HG03097 (cell line): Measurements from ENCODE around the gene GDF15.
"Not testable (repeated sequence)": the region's sequence is repeated elsewhere in the genome, so short reads cannot be mapped to it uniquely, and the experiment has no call there.

Experiments used
- ATAC-seq: cut with Tn5 transposase; IDR thresholded peaks from one replicate; pipeline ENCODE4 v1.9.1; 2021; ENCODE audit not compliant: unreplicated experiment, low FRiP score

GDF15 gene, protein sequence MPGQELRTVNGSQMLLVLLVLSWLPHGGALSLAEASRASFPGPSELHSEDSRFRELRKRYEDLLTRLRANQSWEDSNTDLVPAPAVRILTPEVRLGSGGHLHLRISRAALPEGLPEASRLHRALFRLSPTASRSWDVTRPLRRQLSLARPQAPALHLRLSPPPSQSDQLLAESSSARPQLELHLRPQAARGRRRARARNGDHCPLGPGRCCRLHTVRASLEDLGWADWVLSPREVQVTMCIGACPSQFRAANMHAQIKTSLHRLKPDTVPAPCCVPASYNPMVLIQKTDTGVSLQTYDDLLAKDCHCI

DNA sequence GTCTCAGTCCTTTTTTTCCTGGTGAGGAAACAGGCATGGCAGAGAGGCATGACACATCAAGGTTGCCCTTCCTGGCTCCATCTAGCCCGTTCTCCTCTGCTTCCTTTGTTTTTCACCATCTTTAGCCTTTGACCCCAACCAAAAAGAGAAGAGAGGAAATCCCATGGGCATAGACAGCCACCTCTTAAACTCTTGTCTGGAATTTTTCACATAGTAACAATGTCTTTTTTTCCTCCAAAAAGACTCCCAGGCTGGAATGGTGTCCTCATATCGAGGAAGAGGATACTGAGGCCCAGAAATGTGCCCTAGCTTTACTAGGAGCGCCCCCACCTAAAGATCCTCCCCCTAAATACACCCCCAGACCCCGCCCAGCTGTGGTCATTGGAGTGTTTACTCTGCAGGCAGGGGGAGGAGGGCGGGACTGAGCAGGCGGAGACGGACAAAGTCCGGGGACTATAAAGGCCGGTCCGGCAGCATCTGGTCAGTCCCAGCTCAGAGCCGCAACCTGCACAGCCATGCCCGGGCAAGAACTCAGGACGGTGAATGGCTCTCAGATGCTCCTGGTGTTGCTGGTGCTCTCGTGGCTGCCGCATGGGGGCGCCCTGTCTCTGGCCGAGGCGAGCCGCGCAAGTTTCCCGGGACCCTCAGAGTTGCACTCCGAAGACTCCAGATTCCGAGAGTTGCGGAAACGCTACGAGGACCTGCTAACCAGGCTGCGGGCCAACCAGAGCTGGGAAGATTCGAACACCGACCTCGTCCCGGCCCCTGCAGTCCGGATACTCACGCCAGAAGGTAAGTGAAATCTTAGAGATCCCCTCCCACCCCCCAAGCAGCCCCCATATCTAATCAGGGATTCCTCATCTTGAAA, at the start of gene GDF15:
Gene GDF15, plus strand, starts transcription at position 484 of the 868 bp plus-strand sequence. Its CDS starts 32 bp downstream, at position 516.
- ATAC-seq = no peak

DNA sequence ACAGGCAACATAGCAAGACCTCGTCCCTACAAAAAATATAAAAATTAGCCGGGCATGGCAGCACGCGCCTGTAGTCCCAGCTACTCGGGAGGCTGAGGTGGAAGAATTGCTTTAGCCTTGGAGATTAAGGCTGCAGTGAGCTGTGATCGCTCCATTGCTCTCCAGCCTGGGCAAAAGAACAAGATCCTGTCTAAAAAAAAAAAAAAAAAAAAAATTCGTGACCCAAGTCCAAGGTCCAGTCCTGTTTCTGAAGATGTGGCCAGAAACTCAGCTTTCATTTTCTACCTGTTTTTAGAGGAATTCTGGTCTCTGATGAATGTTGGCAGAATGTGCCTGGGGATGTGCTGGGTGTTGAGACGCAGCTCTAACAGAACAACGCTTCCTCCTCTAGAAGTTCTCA, 47.4 kb upstream of the GDF15 start:
- no peak for ATAC-seq

DNA sequence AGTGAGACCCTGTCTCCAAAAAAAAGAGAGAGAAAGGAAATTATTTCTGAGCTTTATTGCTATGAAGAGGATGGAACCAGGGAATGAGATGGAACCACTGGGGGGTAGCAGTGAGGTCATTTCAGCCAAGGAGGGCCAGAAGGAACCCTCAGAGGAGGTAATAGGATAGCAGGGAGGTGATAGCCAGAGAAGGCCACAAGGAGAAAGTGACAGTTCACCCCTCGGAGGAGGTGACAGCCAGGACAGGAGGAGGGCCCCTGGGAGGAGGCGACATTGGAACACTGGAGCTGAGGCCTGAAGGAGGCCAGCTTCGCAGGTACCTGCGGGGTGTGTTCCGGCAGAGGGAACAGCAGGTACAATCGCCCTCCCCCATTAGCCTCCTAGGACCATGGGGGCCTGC, 46.2 kb upstream of the GDF15 start:
- no peak for ATAC-seq

DNA sequence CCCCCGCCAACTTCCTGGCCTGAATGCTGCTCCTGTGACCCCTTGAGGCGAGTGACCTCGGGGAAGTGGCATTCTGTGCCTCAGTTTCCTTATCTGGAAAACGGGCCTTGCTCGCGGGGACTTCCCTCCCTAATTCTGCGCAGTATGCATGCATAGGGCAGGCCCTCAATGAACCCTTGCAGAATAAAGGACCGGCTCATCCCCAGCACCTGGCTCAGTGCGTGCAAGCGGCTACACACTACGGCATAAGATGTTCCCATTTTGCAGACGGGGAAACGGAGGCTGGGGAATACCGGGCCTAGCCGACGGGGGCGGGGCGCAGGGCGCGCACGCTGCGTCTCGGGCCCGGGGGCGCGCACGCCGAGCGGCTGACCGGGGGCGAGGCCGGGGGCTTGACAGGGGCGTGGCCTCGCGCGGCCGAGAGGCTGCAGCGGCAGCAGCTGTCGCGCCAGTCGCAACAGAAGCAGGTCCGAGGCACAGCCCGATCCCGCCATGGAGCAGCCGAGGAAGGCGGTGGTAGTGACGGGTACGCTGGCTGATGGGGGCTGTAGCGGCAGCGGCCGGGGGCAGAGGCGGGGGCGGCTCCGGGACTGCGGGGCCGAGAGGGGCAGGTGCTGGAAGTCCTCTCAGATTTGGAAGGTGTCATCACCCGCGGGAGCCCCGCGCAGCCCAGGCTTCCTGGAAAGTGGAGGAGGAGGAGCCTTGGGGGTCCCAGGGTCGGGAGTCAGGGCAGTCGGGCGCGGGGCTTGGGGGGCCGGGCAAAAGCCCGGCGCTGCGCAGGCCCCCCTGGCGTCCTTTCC, 45.6 kb upstream of the GDF15 start, which contains the start of gene PGPEP1:
Gene PGPEP1, plus strand, starts transcription at position 409 of the 800 bp plus-strand sequence. Its CDS starts 84 bp downstream, at position 493.
- no peak for ATAC-seq

DNA sequence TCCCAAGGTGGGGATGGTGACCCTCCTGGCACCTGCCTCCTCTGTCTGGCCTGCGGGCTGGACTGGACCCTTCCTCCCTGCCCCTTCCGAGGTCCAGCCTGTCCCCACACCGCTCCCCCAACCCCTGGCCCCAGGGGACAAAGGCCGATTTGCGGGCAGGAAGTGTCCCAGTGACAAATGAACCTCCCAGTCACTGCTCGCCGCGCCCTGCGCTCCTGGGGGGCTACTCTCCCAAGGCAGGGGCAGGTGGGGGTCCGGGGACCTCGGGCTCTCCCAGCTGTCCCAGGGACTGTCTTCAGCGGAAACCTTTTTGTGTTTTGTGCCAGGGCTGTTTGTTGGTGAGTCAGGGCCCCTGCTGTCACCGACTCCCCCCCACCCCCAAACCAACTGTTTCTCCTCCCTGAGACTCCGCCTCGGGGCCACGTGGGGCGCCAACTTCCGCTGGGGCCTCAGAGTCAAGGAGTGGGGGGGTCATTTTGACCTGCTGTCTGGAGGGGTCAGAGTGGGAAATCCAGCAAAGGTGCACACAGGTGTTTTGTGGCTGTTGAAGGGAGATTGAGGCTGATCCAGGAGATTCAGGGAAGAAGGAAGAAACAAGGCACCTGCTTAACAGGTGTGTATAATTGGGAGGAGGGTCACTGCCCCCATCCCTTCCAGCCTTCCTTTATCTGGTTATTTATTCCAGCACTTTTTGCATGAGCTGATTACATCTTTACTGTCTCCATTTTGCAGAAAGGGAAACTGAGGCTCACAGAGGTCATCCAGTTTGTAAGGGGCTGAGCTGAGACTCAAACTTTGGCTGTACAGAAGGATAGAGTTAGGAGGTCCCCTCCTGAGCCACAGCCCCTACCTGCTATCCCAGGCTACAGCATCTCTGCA, 44.7 kb upstream of the GDF15 start:
- no peak for ATAC-seq

DNA sequence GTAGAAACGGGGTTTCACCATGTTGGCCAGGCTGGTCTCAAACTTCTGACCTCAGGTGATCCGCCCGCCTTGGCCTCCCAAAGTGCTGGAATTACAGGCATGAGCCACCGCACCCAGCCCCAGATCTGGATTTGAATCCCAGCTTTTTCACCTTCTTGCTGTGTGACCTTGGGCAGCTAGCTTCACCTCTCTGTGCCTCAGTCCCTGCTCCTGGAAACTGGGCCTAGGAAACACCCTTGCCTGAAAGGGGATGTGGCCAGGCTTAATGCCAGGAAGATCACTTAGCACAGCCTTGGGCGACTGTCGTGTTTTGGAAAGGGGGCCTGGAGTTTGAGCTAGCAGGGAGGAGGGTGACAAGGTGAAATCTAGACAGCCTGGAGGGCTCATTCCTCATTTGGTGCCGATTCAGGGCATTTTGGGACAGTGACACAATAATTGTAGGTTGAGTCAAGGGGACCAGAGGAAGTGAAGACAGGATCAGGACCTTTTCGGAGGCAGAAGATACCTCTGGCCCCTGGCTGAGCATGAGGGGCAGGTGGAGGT, 43.8 kb upstream of the GDF15 start:
- ATAC-seq = no peak

DNA sequence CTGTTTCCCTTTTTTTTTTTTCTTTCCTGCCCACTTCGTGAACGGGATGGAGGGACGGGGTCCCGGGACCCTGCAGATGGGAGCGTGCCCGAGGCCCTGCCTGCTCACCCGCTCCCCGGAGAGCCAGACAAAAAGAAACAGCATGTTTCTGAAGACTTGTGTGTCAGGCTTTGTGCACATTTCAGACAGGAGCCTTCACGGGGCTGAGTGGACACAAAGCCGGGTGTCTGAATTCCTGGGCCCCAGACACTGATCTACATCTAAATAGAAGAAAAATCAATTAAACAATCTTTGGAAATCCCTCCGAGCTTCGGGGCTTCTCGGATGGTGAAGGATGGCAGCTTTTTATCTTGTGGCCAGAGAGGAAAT, 41.4 kb upstream of the GDF15 start:
- no peak for ATAC-seq

DNA sequence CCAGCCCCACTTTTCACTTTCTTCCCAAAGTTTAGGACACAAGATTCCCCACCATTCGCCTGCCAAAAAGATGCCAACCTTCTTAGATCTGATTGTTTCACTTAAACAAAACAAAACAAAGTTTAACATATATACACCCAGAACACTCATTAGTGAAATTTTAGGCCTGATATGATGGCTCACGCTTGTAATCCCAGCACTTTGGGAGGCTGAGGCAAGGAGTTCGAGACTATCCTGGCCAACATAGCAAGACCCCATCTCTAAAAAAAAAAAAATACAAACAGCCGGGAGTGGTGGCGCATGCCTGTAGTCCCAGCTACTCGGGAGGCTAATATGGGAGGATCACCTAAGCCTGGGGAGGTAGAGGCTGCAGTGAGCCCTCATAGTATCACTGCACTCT, 40.7 kb upstream of the GDF15 start:
- ATAC-seq = no peak

DNA sequence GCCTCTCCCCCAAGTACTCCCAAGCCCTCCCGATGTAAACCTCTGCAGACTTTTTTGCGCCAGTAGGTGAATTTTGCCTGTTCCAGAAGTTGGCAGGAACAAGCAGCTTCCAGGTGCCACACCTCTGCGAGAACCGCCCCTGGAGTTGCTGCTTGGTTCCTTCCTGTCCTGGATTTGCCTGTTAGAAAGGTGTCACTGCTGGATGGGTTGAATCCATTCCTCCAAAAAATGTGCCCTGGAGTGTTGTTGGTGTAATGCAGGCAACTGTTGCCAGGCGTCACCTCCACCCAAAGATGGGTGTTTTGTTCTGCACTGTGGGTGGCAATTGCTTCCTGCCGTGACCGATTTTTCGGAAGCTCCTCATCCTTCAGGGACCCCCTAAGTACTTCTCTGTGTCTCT, 39.9 kb upstream of the GDF15 start:
- ATAC-seq = no peak

DNA sequence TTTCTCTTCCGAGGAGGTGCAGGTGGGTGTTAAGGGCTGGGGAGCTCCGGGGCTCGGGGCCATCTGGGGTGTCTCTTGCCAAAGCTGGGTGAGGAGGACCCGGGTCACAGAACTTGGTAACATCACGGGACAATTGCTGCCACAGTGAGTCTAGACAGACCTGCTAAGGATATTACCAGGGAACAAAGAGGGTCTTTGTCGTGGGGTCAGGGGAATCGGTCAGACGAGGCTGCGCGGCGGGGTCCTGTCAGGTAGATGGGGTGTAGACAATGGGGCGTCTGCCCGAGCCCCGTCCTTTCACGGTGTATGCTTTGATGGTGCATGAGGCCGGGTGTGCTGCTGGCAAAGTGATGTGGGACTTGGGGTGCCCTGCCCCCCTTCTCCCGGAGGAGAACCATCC, 37.8 kb upstream of the GDF15 start:
- ATAC-seq = no peak

DNA sequence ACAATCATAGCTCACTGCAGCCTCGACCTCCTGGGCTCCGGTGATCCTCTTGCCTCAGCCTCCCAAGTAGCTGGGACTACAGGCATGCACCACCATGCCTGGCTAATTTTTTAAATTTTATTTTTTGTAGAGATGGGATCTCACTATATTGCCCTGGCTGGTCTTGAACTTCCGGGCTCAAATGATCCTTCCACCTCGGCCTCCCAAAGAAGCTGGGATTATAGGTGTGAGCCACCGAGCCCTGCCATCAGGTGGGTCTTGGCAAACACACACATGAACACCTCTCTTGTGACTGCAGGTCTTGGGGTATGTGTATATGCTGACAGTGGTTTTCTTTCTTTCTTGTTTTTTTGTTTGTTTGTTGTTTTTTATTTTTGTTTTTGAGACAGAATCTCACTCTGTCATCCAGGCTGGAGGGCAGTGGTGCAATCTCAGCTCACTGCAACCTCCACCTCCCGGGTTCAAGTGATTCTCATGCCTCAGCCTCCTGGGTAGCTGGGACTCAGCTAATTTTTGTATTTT, 37.1 kb upstream of the GDF15 start:
- not testable (repeated sequence) for ATAC-seq

DNA sequence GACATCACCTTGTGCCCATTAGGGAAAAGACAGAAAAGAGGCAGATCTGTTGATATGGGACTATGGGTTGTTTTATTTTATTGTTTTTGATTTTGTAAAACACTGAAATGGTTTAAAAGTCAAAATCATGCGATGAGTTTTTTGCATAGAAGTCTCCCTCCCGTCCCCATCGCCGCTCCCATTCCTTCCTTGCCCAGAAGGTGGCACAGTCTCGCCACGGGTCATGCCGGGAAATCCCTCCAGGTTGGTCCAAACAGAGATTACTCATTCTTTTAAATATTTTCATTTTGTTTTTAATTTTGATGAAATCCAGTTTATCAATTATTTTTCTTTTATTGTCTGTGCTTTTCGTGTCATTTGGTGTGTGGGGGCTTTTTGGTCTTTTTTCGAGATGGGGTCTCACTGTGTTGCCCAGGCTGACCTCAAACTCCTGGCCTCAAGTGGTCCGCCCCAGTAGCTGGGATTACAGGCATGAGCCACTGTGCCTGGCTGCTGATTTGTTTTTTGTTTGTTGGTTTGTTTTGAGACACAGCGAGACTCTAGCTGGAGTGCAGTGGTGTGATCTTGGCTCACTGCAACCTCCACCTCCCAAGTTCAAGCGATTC, 36.3 kb upstream of the GDF15 start:
- ATAC-seq = no peak

DNA sequence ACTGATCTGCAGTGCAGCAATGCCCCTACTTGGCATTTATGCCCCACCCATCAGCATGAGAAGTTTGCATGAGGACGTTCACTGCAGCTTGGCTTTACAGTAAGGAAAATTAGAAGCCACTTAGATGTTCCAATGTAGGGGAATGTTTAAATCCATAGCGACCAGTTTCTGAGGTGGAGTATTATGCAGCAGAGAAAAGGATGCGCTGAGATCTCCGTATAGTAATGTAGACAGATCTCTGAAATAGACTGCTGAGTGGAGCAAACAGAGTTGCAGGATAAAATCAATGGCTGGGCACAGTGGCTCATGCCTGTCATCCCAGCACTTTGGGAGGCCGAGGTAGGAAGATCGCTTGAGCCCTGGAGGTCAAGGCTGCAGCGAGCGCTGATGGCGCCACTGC, 35.5 kb upstream of the GDF15 start:
- no peak for ATAC-seq

DNA sequence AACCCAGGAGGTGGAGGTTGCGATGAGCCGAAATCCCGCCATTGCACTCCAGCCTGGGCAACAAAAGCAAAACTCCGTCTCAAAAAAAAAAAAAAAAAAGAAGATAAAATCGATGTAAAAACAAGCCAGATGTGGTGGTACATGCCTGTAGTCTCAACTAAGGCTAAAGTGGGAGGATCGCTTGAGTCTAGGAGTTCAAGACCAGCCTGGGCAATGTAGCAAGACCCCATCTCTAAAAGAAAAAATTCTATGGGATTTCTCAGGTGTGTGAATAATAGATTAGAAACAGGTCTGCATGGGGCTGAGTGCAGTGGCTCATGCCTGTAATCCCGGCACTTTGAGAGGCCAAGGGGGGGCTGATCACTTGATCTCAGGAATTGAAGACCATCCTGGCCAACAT, 34.4 kb upstream of the GDF15 start:
- ATAC-seq = no peak

DNA sequence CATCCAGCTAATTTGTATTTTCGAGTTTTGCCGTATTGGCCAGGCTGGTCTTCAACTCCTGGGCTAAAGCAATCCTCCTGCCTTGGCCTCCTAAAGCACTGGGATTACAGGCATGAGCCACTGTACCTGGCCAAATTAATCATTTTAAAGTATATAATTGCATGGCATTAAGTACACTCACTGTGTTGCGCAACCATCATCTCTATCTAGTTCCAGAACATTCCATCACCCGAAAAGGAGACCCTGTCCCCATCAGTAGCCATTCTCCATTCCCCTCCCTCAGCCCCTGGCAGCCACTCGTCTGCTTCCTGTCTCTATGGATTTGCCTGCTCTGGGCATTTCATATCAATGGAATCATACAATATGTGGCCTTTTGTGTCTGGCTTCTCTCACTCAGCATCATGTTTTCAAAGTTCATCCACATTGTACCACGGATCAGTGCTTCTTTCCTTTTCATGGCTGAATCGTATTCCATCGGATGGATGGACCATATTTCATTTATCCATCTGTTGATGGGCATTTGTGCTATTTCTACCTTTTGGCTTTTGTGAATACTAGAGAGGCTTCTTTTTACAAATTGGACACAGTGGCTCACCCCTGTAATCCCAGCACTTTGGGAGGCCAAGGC, 32.5 kb upstream of the GDF15 start:
- no peak for ATAC-seq

DNA sequence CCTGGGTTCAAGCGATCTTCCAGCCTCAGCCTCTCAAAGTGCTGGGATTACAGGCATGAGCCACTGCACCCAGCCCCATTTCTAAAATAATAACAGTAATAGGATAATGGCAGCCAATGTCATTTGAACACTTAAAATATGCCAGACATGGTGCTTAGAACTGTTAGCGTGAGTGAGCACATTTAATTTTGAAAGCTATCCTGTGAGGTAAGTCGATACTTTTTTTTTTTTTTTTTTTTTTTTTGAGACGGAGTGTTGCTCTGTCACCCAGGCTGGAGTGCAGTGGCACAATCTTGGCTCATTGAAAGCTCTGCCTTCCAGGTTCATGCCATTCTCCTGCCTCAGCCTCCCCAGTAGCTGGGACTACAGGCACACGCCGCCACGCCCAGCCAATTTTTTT, 31.2 kb upstream of the GDF15 start:
- not testable (repeated sequence) for ATAC-seq

DNA sequence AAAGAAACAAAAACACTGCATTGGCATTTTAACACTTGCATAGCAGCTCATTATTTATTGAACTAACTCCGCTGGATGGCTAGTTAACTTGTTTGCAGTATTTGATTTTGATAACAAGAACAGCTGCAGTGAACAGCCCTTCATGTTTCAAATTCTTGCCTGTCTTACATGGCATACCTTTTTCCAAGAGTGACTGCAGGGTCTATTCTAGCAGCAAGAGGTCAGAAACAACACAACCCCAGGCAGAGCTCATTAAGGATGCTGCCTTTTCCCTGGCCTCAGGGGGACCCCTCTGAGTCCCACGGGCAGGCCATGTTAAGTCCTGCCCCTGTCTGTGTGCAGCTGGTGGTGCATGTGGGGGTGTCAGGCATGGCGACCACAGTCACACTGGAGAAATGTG, 28.9 kb upstream of the GDF15 start:
- no peak for ATAC-seq

DNA sequence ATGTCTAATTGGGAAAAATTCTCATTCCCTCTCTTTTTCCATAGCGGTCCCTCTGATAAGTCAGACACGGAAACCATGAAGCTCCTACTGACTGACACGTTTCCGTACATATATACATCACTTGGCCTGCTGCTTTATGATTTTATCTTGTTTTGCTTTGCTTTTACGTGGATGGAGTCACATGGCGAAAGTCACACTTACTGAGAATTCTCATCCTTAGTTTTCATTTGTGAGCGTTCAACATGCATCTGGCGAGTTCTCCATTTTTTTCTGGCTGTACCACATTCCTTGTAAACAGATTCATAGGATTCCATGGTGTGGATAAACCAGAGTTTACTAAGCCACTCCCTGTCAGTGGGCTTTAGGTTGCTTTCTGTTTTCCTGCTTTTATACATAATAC, 24.3 kb upstream of the GDF15 start:
- ATAC-seq = no peak
